Keratinocyte (primary cell): Measurements from ENCODE around the gene C2. TPM values are rescaled to one million over a fixed set of nuclear protein-coding genes. Genes with fewer than 3 reads are reported as not detected.

Experiments used
- DNase-seq: peaks from one replicate; pipeline ENCODE4 v3.0.0-alpha.2; 2011; ENCODE audit warnings: low read depth, missing footprints, low spot score
- FAIRE-seq: peaks from 2 replicates; lab custom pipeline; 2011; peaks lifted over from hg19 to GRCh38; lab: Jason Lieb, UNC
- H2AFZ ChIP-seq: 2 replicates; pipeline ENCODE4 v1.6.0; 2012; ENCODE audit warnings: low read length, control low read depth, inconsistent platforms; ENCODE audit not compliant: control insufficient read depth
- H3K27ac ChIP-seq: 2 replicates; pipeline ENCODE4 v1.5.1; 2011; ENCODE audit warnings: low read length; ENCODE audit not compliant: control insufficient read depth, insufficient read depth
- H3K27me3 ChIP-seq: 3 replicates; pipeline ENCODE4 v1.6.0; 2011; ENCODE audit warnings: low read length; ENCODE audit not compliant: control insufficient read depth, insufficient read depth; ENCODE audit errors: extremely low read depth
- H3K36me3 ChIP-seq, 2 experiments: 2 replicates in 1 of 2; 3 replicates in 1 of 2; pipeline ENCODE4 v1.5.1; 2011; ENCODE audit warnings: low read length in 2 of 2, mild to moderate bottlenecking in 1 of 2; ENCODE audit not compliant: control insufficient read depth in 2 of 2, insufficient read depth in 2 of 2; ENCODE audit errors: extremely low read depth in 1 of 2
- H3K4me1 ChIP-seq: 3 replicates; pipeline ENCODE4 v1.5.1; 2011; ENCODE audit warnings: low read length; ENCODE audit not compliant: control insufficient read depth, insufficient read depth; ENCODE audit errors: extremely low read depth
- H3K4me2 ChIP-seq: 3 replicates; pipeline ENCODE4 v1.6.0; 2011; ENCODE audit warnings: low read depth, low read length; ENCODE audit not compliant: control insufficient read depth, insufficient read depth; ENCODE audit errors: extremely low read depth
- H3K4me3 ChIP-seq, 3 experiments: fragments of 200-600 bp in 1 of 3; sonication (generic) in 1 of 3; 2 replicates in 2 of 3; 3 replicates in 1 of 3; pipeline ENCODE4 v1.5.1; 2011 to 2016; ENCODE audit warnings: low read length in 3 of 3, mild to moderate bottlenecking in 3 of 3, control low read depth in 2 of 3, inconsistent platforms in 1 of 3, low read depth in 1 of 3, mixed read lengths in 1 of 3, mixed run types in 1 of 3, moderate library complexity in 1 of 3; ENCODE audit not compliant: control insufficient read depth in 2 of 3, insufficient read depth in 2 of 3; ENCODE audit errors: extremely low read depth in 1 of 3
- H3K79me2 ChIP-seq: 2 replicates; pipeline ENCODE4 v1.6.0; 2012; ENCODE audit warnings: low read length; ENCODE audit not compliant: control insufficient read depth, insufficient read depth
- H3K9ac ChIP-seq: 3 replicates; pipeline ENCODE4 v1.6.0; 2011; ENCODE audit warnings: low read length; ENCODE audit not compliant: control insufficient read depth, insufficient read depth; ENCODE audit errors: extremely low read depth
- H3K9me1 ChIP-seq: 3 replicates; pipeline ENCODE4 v1.6.0; 2011; ENCODE audit warnings: low read length; ENCODE audit not compliant: control insufficient read depth, insufficient read depth; ENCODE audit errors: extremely low read depth
- H3K9me3 ChIP-seq: 2 replicates; pipeline ENCODE4 v1.5.1; 2012; ENCODE audit warnings: low read depth, low read length; ENCODE audit not compliant: control insufficient read depth
- H4K20me1 ChIP-seq: 3 replicates; pipeline ENCODE4 v1.6.0; 2011; ENCODE audit warnings: low read length; ENCODE audit not compliant: control insufficient read depth, insufficient read depth; ENCODE audit errors: extremely low read depth
- CTCF ChIP-seq, 3 experiments: IDR thresholded peaks in 1 of 3; conservative IDR thresholded peaks in 1 of 3; optimal IDR thresholded peaks in 1 of 3; 2 replicates in 2 of 3; 3 replicates in 1 of 3; pipeline versions ENCODE3 to v1.5.1; 2011; ENCODE audit warnings: low read length in 3 of 3, mild to moderate bottlenecking in 3 of 3, moderate library complexity in 2 of 3, control low read depth in 1 of 3, inconsistent platforms in 1 of 3; ENCODE audit not compliant: insufficient read depth in 2 of 3; ENCODE audit errors: extremely low read depth in 1 of 3
- EZH2 ChIP-seq: IDR thresholded peaks from one replicate; pipeline ENCODE4 v1.6.1; 2012; ENCODE audit warnings: inconsistent platforms, mild to moderate bottlenecking, low read length, moderate library complexity
- dilution Hi-C: fragments of 300-500 bp; cut with MboI; formaldehyde crosslinking; loops from one replicate; pipeline ENCODE4 v1.7.0; 2020; ENCODE audit warnings: low sequenced_read_pairs; ENCODE audit not compliant: extremely low pct_ligation_motif_present
- polyA plus RNA-seq, 5 experiments: library from polyadenylated mRNA; depleted of rRNA in 3 of 5; stranded (reverse) in 3 of 5; stranded (forward) in 1 of 5; unstranded in 1 of 5; fragments of >200 nt; gene quantifications; 1 replicate in 1 of 5; 2 replicates in 3 of 5; 3 replicates in 1 of 5; pipeline versions ENCODE4 v1.2.1 to v1.2.3, GENCODE V29; 2011 to 2012; ENCODE audit warnings: missing spikeins in 2 of 5, low read depth in 1 of 5, low replicate concordance in 1 of 5

C2 gene
- polyA plus RNA-seq, 1 donor (not counting 4 experiments of a cell fraction or from before 2014, with no cell fraction given): not detected

DNA sequence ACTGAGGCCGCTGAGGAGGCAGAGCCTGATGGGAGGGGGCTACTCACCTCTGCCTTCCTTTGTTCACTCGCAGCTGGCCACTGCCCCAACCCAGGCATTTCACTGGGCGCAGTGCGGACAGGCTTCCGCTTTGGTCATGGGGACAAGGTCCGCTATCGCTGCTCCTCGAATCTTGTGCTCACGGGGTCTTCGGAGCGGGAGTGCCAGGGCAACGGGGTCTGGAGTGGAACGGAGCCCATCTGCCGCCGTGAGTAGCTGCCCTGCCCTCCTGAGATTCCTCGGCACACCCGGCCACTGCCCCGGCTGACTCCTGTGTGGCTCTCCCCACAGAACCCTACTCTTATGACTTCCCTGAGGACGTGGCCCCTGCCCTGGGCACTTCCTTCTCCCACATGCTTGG, 6.0 kb downstream of the C2 start:
- no peak for FAIRE-seq
- dilution Hi-C loops: no loop called here

GRCh38 chr6:31935021-31935420, 7.5 kb downstream of the C2 start:
- no peaks in the 10 kb centered on the region for H3K79me2 ChIP-seq
- no peak for FAIRE-seq

More for the DNA sequence above, 6.0 kb downstream of the C2 start:
- no peak overlapping the region for H3K4me2 ChIP-seq
- no peaks in the 10 kb centered on the region for H3K9me1 ChIP-seq
- H3K9ac ChIP-seq: no peak overlapping the region
- no peaks in the 10 kb centered on the region for H3K79me2 ChIP-seq
- H4K20me1 ChIP-seq: no peaks in the 10 kb centered on the region
- TF ChIP-seq CTCF (optimal IDR thresholded peaks at IDR 0.05 in 1 of 3, IDR thresholded peaks at IDR 0.05 in 1 of 3, conservative IDR thresholded peaks at IDR 0.05 in 1 of 3; ENCODE audit: extremely low read depth in 1 of 3, insufficient read depth in 2 of 3, low read length in 3 of 3) (no peak), EZH2 (no peak)
- H3K4me3 ChIP-seq: no peak overlapping the region
- H3K9me3 ChIP-seq: no peaks in the 10 kb centered on the region
- H3K27ac ChIP-seq: no peak overlapping the region
- H3K27me3 ChIP-seq: peaks cover 11% of the 10 kb centered on the region
- H3K36me3 ChIP-seq: no peaks in the 10 kb centered on the region
- no peaks in the 10 kb centered on the region for H3K4me1 ChIP-seq
- no peak for DNase-seq
- no peak overlapping the region for H2AFZ ChIP-seq

More at GRCh38 chr6:31935021-31935420, 7.5 kb downstream of the C2 start:
- Histone ChIP-seq H3K27ac (no peak overlapping the region), H3K4me1 (no peaks in the 10 kb centered on the region), H3K9ac (no peak overlapping the region), H2AFZ (no peak overlapping the region), H3K4me2 (no peak overlapping the region), H3K36me3 (no peaks in the 10 kb centered on the region), H3K27me3 (peaks cover 11% of the 10 kb centered on the region), H3K4me3 (no peak overlapping the region), H3K9me1 (no peaks in the 10 kb centered on the region), H3K9me3 (no peaks in the 10 kb centered on the region), H4K20me1 (no peaks in the 10 kb centered on the region)
- no peak for TF ChIP-seq EZH2
- TF ChIP-seq CTCF (optimal IDR thresholded peaks at IDR 0.05 in 1 of 3, IDR thresholded peaks at IDR 0.05 in 1 of 3, conservative IDR thresholded peaks at IDR 0.05 in 1 of 3; ENCODE audit: extremely low read depth in 1 of 3, insufficient read depth in 2 of 3, low read length in 3 of 3): no peak
- no peak for DNase-seq
- dilution Hi-C loops: no loop called here
